G401 (cell line): ENCODE measurements around the gene CKLF. TPM values are rescaled to one million over a fixed set of nuclear protein-coding genes. Genes with fewer than 3 reads are reported as not detected.
"Not testable (repeated sequence)": the region's sequence is repeated elsewhere in the genome, so short reads cannot be mapped to it uniquely, and the experiment has no call there.

Experiments
- DNase-seq: peaks from one replicate; pipeline ENCODE4 v3.0.0-alpha.2; 2015; ENCODE audit warnings: low spot score
- in situ Hi-C: cut with HindIII; loops from 2 replicates; pipeline ENCODE4 v1.10.0; 2016; ENCODE audit warnings: low sequenced_read_pairs, mixed read lengths
- total RNA-seq: library from RNA; depleted of rRNA; stranded (reverse); fragments of >200 nt; shearing (Covaris generic); gene quantifications from 2 replicates; pipeline ENCODE4 v1.2.3, GENCODE V29; 2014; rRNA removed

CKLF gene
- total RNA-seq, 1 experiment from 2014 or later: 134 TPM

DNA sequence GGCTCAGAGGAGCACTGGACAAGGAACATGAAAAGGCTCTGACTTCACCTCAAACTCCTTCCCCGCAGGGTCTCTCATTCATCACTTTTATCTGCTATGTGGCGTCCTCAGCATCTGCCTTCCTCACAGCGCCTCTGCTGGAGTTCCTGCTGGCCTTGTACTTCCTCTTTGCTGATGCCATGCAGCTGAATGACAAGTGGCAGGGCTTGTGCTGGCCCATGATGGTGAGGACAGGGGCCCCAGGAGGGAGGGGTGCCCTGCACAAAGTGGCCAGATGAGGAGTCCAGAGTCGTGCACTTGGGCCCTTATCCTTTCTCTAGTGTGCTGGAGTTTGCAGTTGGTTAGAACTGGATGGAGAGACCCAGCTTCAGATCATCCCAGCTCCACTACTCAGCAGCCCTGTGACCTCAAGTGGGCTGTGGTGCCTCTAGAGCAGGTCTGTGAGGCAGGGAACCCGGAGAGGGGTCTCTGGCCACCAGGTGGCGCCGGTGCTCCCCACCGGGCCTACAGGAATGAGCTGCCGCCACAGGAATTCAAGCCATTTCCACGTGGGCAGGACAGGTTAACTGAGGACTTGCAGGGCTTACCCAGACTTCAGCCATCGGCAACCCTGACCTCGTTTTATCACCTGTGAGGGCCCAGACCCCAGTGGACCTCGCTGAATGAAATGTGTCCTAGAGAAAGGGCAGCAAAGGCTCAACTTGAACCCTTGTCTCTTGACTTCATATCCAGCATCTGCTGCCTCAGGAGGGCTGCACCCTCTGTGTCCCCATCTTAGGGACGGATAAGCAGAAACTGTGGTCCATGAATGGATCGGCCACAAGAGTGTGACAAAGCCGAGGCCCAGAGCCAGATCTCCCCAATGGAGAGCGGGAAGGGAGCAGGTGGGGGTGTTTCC, 56.1 kb downstream of the CKLF start:
- in situ Hi-C loops: no loop called here
- peak; percentile 84 for DNase-seq

DNA sequence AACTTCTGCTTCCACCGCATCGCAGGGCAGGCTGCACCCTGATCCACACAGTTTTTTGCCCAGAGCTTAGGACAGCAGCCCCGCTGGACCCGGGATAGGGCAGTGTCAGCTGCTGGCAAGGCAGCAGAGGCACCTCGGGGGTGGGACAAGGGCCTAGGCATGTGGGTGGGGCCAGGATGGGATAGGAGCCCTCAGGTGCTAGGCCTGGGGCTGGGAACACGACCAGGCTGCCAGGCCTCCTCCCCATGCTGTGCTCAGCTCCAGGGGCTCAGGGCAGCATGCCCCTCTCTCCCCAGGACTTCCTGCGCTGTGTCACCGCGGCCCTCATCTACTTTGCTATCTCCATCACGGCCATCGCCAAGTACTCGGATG, 56.7 kb downstream of the CKLF start:
- in situ Hi-C loops: no loop called here

DNA sequence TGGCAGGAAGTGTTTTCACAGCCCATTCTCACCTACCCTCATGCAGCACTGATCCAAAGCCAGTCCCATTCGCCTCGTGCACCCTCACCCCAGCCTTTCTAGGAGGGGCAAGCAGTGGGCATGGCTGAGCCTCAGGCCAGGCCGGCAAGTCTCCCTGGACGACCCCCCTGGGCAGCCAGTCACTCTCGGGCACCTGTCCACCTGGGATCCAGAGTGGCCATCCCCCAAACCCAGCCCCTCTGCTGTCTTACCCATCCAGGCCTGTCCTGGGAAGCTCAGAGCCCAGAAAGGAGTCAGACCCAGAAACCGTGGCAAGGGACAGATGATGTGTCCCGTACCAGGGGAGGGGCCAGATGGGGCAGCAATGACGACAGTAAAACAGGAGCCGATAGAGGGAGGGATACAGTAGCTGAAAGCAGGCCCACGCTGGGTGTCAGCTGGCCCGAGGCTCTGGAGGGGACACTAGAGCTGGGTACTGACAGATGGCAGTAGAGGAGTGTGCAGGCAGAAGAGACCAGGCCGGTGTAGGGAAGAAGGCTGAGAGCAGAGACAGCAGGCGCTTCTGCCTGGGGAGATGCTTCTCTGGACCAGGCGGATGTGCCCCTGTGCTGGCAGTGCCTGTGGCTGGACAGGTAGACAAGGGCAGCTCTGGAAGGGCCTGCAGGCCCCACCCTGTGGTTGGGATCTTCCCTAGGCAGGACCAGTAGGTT, 57.9 kb downstream of the CKLF start:
- DNase-seq: peak; percentile 67
- in situ Hi-C loops: no loop called here

More for the DNA sequence above, 56.7 kb downstream of the CKLF start:
- DNase-seq: no peak

DNA sequence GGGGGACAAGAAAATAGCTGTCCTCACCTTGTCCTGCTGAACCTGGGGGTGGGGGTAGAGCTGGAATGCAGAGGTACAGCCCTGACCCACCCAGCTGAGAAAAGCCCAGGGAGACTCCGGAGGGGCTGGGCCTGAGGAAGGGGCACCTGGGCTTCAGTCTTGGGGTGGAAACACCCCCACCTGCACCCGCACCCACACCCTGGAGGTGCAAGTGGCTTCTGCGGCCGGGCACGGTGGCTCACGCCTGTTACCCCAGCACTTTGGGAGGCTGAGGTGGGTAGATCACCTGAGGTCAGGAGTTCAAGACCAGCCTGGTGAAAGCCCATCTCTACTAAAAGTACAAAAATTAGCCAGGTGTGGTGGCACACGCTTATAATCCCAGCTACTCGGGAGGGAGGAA, 59.5 kb downstream of the CKLF start:
- DNase-seq, in situ Hi-C loops: not testable (repeated sequence)

DNA sequence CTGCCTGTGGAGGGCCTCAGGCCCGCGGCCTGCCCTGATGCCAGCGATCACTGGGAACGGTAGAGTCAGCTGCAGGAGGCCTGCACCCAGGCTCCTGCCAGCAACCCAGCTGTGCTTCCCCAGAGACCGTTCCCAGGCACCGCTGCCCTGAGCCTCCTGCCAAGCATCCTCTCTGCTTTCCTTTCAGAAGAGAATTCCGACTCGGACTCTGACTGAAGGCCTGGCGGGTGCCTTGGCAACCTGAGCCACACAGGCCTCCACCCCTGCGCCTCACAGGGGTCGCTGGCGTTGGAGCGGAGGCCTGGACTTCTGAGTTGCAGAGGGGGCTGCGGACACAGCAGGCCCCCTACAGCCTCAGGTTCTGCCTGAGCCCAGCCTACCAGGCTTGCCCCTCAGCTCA, 60.0 kb downstream of the CKLF start:
- peak; percentile 17 for DNase-seq
- in situ Hi-C loops: no loop called here

DNA sequence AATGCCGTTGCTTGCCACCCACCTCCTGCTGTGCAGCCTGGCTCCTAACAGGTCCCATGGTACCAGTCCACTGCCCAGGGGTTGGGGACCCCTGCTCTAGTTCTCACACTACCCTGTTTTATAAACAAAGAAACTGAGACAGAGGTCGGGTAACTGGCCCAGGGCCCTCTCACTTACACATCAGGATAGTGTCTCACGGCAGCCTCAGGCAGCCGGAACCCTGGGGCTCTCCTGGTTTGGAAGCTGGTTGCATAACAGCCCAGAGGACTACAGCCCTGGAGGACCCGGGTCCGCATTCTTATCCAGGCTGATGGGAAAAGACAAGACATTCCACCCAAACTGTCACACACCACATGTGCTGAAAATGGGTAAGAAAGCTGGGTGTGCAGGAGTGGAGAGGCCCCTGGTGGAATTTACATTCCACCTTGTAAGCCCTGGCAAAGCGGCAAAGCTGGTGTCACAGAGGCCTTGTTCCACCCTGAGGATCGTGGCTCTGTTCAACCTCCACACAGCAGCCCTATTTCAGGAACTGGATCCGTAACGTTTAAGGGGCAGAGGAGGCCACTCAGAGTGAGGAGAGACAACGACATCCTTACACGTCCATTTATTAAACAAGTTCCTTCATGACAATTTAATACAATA, 61.9 kb downstream of the CKLF start:
- in situ Hi-C loops: no loop called here
- no peak for DNase-seq

Other genes starting within 250 kb of the CKLF start
- not detected in 2 replicates for gene CDH5, start 185.9 kb upstream of the CKLF start, total RNA-seq
- not detected in 2 replicates for gene BEAN1, start 125.3 kb upstream of the CKLF start, total RNA-seq
- 10.3 and 15.8 TPM in 2 replicates for gene TK2, start 2.5 kb upstream of the CKLF start, total RNA-seq
- gene CMTM1, start 13.9 kb downstream of the CKLF start, total RNA-seq: 3.1 TPM in 1 of 2 replicates, not detected in the other
- not detected in 2 replicates for gene CMTM2, start 26.9 kb downstream of the CKLF start, total RNA-seq
- 55.1 and 62.1 TPM in 2 replicates for gene CMTM3, start 52.1 kb downstream of the CKLF start, total RNA-seq
- gene CMTM4, start 144.2 kb downstream of the CKLF start, total RNA-seq: 11.9 and 22.5 TPM in 2 replicates
- gene DYNC1LI2, start 199.0 kb downstream of the CKLF start, total RNA-seq: 41.6 and 63.4 TPM in 2 replicates
- not detected in 2 replicates for gene TERB1, start 249.0 kb downstream of the CKLF start, total RNA-seq